Coronary artery (tissue), 2 donors: ENCODE measurements around the gene SH3PXD2B.
A peak's percentile ranks its signal among the peaks of the same experiment; 100 is the strongest.

ENCODE experiments used
- DNase-seq: peaks from one replicate; pipeline ENCODE4 v3.0.0-alpha.2; 2017; ENCODE audit warnings: low spot score
- H3K27ac ChIP-seq, 2 donors: fragments of 200-600 bp; sonication (generic); one replicate each; pipeline ENCODE4 v1.5.1; 2016 to 2019
- H3K4me3 ChIP-seq: fragments of 200-600 bp; sonication (generic); 2 replicates; pipeline ENCODE4 v1.5.1; 2016; ENCODE audit warnings: mild to moderate bottlenecking, moderate library complexity
- TF ChIP-seq, protein P1 (sequence below): fragments of 200-600 bp; sonication (generic); IDR thresholded peaks from one replicate; pipeline ENCODE4 v1.5.1; 2019; ENCODE audit warnings: antibody characterized with exemption

SH3PXD2B gene

DNA sequence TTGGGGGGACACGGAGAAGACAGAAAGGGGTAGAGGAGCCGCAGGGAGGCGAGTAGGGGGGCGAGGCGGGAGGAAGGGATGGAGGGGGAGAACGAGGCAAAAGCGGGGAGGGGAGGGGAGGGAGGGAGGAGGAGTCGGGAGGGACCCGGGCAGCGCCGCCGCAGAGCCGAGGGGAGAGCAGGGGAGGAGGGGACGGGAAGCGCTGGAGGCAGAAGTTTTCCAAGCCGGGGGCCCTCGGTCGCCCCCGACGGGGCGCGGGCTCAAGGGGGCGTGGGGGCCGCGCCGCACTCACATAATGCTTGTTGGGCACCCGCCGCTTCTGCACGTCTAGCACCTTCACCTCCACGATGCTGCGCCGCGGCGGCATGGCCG is 353 bp downstream of the SH3PXD2B start:
- TF ChIP-seq, protein P1, sequence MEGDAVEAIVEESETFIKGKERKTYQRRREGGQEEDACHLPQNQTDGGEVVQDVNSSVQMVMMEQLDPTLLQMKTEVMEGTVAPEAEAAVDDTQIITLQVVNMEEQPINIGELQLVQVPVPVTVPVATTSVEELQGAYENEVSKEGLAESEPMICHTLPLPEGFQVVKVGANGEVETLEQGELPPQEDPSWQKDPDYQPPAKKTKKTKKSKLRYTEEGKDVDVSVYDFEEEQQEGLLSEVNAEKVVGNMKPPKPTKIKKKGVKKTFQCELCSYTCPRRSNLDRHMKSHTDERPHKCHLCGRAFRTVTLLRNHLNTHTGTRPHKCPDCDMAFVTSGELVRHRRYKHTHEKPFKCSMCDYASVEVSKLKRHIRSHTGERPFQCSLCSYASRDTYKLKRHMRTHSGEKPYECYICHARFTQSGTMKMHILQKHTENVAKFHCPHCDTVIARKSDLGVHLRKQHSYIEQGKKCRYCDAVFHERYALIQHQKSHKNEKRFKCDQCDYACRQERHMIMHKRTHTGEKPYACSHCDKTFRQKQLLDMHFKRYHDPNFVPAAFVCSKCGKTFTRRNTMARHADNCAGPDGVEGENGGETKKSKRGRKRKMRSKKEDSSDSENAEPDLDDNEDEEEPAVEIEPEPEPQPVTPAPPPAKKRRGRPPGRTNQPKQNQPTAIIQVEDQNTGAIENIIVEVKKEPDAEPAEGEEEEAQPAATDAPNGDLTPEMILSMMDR, result no peak
- no peak for DNase-seq
- Histone ChIP-seq H3K4me3 (peak overlapping the region; percentile 99), H3K27ac (peak overlapping the region; percentile 87 to 97)

DNA sequence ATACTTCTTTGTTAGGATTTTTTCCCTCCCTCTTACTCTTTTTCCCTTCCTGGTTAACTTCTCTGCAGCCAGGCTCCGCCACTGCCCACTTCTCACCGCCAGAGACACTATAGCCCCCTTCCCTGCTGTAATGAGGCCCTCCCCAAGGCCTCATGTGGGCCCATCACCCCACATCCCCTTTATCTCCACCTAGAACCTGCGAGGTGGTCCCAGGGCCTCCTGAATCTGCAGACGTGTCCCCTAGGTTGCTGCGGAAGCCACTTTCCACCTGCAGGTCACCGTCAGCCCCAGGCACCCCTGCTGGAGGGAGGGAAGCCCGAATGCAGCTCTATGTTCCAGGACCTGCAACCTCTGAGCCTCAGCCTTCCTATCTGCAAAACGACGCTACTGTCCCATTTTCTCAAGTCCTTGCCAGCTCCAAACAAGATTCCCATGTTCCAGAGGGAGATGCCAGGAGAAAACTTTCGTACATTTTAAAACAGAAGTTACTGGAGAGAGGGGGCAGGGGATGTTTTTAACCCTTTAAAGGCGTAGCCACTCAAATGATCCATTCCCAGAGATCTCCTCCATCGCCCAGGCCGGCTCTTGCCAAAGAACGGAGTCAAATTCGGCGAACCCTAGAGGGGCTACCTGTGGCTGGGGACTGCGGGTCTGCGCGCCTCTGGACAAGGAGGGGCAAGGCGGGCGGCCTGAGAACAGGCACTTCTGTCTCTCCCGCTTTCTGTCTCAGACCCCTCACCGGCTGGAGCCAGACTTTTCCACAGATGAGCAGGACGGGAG is 929 bp downstream of the SH3PXD2B start:
- DNase-seq, result peak; percentile 80
- peak overlapping the region; percentile 87 to 97 for H3K27ac ChIP-seq
- peak overlapping the region; percentile 99 for H3K4me3 ChIP-seq
- TF ChIP-seq, protein P1, result peak; percentile 24

DNA sequence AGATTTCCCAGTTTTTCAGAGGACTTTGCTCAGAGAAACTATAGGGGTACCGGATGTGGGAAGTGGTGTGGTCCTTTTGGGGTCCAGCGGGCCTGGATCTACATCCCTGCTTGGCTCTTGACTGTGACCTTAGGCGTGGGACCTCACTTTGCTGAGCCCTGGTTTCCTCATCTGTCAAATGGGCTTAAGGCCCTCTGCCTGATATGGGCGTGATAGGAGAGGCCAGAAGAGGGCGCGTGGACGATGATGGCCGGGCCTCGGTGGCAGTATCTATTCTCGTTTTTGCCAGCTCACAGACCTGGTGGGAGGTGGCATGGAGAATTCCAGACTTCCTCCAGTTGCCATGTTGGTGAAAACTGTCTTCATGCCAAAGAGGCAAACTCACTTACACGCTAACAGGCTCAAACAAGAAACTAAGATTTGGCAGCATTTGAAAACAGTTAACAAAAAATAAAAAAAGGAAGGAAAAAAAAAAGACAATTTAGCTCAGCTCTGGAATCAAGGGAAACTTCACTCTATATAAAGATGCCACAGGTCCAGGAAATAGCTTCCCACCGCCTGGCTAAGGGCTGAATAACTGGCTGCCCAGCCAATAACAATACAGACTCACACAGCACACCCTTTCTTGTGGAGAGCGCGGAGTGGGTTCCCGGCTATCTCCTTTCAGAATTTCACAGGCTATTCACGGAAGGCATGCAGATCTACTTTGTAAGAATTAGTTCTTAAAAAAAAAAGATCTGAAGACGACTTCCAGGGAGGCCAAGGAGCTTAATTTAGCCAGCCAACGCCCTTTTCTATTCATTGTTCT is 1.7 kb downstream of the SH3PXD2B start:
- DNase-seq, result peak; percentile 80
- peak overlapping the region; percentile 87 to 97 for H3K27ac ChIP-seq
- peak overlapping the region; percentile 99 for H3K4me3 ChIP-seq
- TF ChIP-seq, protein P1, result no peak

DNA sequence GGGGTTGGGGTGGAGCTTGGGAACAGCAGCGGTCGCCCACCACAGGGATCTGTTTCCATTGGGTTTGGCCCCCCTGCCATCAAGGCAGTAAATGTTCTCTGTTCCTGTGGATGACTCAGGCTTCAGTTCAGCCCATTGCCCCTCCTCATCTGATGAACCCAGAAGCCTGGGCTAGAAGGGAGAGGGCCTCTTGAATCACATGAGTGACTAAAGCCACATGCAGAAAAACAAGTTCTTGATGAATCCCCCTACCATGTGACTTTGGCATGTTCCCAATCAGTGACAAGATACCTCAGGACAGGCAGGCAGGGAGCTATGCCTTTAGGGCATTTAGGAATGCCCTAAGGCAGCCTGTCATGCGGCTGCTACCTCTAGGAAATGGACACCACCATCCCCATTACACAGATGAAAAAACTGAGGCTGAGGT is 2.5 kb downstream of the SH3PXD2B start:
- peak overlapping the region; percentile 99 for H3K4me3 ChIP-seq
- DNase-seq, result peak; percentile 84
- peak overlapping the region; percentile 87 to 97 for H3K27ac ChIP-seq
- TF ChIP-seq, protein P1, result no peak

DNA sequence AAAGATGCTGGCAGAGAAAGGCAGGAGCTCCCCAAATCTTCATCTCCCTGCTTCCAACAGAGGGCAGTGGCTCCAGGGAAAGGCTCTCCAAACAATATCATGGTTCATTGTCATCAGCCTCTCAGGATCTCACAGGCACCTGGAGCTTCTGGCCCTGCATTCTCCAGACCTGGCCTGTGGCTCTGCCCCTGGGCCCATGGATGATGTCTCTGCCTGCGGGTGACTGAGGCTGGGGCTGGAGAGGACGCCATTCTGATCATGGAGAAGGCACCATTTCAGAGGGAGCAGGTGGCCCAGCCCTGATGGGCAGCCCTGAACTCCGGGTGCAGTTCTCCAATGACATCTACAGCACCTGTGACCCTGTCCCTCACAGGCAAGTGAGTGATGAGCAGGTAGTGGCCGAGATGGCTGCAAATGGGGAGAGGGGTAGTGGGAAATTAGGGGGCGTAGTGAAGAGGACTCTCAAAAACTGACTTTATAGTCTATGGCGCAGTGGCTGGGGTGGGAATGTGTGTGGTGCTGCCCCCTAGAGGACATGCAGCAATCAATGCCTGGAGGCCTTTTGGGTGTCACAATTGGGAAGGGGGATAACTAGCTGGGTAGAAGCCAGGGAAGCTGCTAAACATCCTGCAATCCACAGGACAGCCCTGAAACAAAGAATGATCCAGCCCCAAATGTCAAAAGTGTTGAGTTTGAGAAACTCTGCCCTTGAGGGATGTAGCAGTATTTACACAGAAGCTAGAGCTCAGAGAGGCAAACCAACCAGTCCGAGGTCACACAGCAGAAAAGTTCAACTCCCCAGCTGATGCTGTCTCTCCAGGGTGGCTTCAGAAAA is 3.2 kb downstream of the SH3PXD2B start:
- DNase-seq, result no peak
- peak overlapping the region; percentile 99 for H3K4me3 ChIP-seq

DNA sequence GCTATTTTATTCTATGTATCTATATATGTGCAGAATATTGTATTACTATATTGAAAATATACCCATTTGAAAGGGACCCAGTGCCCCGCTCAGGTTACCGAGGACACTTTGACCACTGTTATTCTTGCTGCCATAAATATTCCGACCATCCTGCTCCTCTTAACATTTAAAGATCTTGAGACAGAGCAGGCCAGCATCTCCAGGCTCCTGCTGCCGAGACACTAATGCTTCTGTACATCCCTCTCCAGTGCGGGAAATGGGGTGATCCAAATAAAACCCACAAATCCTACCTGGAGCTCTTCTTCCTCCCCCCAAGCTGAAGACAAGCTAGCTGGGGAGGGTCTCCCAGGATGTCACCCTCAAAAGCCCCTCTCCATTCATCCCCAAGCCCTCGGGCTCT is 3.9 kb downstream of the SH3PXD2B start:
- Histone ChIP-seq H3K27ac (peak overlapping the region; percentile 11 to 97), H3K4me3 (peak overlapping the region; percentile 99)
- DNase-seq, result no peak
- TF ChIP-seq, protein P1, result no peak

More for the DNA sequence above, 3.2 kb downstream of the SH3PXD2B start:
- TF ChIP-seq, protein P1, result peak; percentile 36
- H3K27ac ChIP-seq, result peak overlapping the region; percentile 87 to 97
